Colonic mucosa (tissue), 4 donors: ENCODE results near the gene GALNT18. TPM values are rescaled to one million over a fixed set of nuclear protein-coding genes. Genes with fewer than 3 reads are reported as not detected.

Experiments used
- DNase-seq: peaks from one replicate; pipeline ENCODE4 v3.0.0-alpha.2; 2020
- H3K27ac ChIP-seq: fragments of 200-600 bp; one replicate; pipeline ENCODE4 v1.8.0; 2021
- H3K27me3 ChIP-seq: fragments of 200-600 bp; one replicate; pipeline ENCODE4 v1.8.0; 2021
- H3K36me3 ChIP-seq: fragments of 200-600 bp; one replicate; pipeline ENCODE4 v1.8.0; 2021
- H3K4me1 ChIP-seq: fragments of 200-600 bp; one replicate; pipeline ENCODE4 v1.8.0; 2021; ENCODE audit warnings: mild to moderate bottlenecking
- H3K4me3 ChIP-seq: fragments of 200-600 bp; one replicate; pipeline ENCODE4 v1.8.0; 2021
- H3K9ac ChIP-seq, 2 donors: one replicate each; pipeline ENCODE4 v1.7.0; 2013; ENCODE audit warnings: control low read depth in 2 of 2, low read depth in 2 of 2, low read length in 2 of 2
- H3K9me3 ChIP-seq: fragments of 200-600 bp; one replicate; pipeline ENCODE4 v1.8.0; 2021
- CTCF ChIP-seq: fragments of 200-600 bp; IDR thresholded peaks from one replicate; pipeline ENCODE4 v1.8.0; 2022; ENCODE audit warnings: antibody characterized with exemption, mild to moderate bottlenecking
- intact Hi-C: fragments of 100-400 bp; cut with DNase I; formaldehyde crosslinking; loops from one replicate; pipeline ENCODE4 v1.14.1; 2022
- total RNA-seq, 2 donors: library from RNA; stranded (reverse); fragmentation: NEBNext Ultra II Directional in 1 of 2; extraction: Animal tissue kit (Norgen Biotek cat#: 25700) in 1 of 2; gene quantifications; one replicate each; pipeline ENCODE4 v1.2.1, GENCODE V29; 2021
- donor health status: healthy.
- donor health status: DM: no; HTN: no; CAD: no.
- donor health status: DM: no; HTN: no; CAD: no.

GALNT18 gene
- total RNA-seq, 2 donors from 2014 or later, result 3.6 to 8.3 TPM

- Histone ChIP-seq H3K36me3 (no peaks in the 10 kb centered on the region), H3K27ac (peak overlapping the region; percentile 58), H3K9me3 (no peaks in the 10 kb centered on the region), H3K4me3 (peak overlapping the region; percentile 55), H3K4me1 (no peaks in the 10 kb centered on the region), H3K9ac (peak overlapping the region; percentile 52 to 68), H3K27me3 (no peaks in the 10 kb centered on the region)
- intact Hi-C loops, result no loop called here
- peak; percentile 27 for DNase-seq
- TF ChIP-seq CTCF, result no peak
Observed at GRCh38 chr11:11620921-11621572, 758 bp downstream of the GALNT18 start.

- peak; percentile 85 for DNase-seq
- peak overlapping the region; percentile 52 to 68 for H3K9ac ChIP-seq
- no peak overlapping the region for H3K27ac ChIP-seq
- no peaks in the 10 kb centered on the region for H3K36me3 ChIP-seq
- no peaks in the 10 kb centered on the region for H3K4me1 ChIP-seq
- intact Hi-C loops, result no loop called here
- no peaks in the 10 kb centered on the region for H3K27me3 ChIP-seq
- H3K4me3 ChIP-seq, result peak overlapping the region; percentile 55
- H3K9me3 ChIP-seq, result no peaks in the 10 kb centered on the region
- TF ChIP-seq CTCF, result no peak
Observed at GRCh38 chr11:11620173-11620920, 1.5 kb downstream of the GALNT18 start.

GRCh38 chr11:11618973-11619435, 2.8 kb downstream of the GALNT18 start:
- Histone ChIP-seq H3K4me3 (no peak overlapping the region), H3K27ac (no peak overlapping the region), H3K4me1 (no peaks in the 10 kb centered on the region)

GRCh38 chr11:11615086-11615485, 6.7 kb downstream of the GALNT18 start:
- Histone ChIP-seq H3K9me3 (no peaks in the 10 kb centered on the region), H3K27me3 (no peaks in the 10 kb centered on the region), H3K36me3 (no peaks in the 10 kb centered on the region), H3K4me3 (no peak overlapping the region), H3K9ac (no peak overlapping the region), H3K27ac (no peak overlapping the region), H3K4me1 (no peaks in the 10 kb centered on the region)
- intact Hi-C loops, result no loop called here
- no peak for DNase-seq
- TF ChIP-seq CTCF, result no peak

More at GRCh38 chr11:11618973-11619435, 2.8 kb downstream of the GALNT18 start:
- H3K9ac ChIP-seq, result no peak overlapping the region
- intact Hi-C loops, result no loop called here
- H3K9me3 ChIP-seq, result no peaks in the 10 kb centered on the region
- H3K27me3 ChIP-seq, result no peaks in the 10 kb centered on the region
- H3K36me3 ChIP-seq, result no peaks in the 10 kb centered on the region
- no peak for TF ChIP-seq CTCF
- DNase-seq, result no peak

GRCh38 chr11:11612439-11612838, 9.4 kb downstream of the GALNT18 start:
- DNase-seq, result no peak
- Histone ChIP-seq H3K27me3 (no peaks in the 10 kb centered on the region), H3K27ac (no peak overlapping the region), H3K36me3 (no peaks in the 10 kb centered on the region), H3K9ac (no peak overlapping the region), H3K9me3 (no peaks in the 10 kb centered on the region), H3K4me3 (no peak overlapping the region), H3K4me1 (no peaks in the 10 kb centered on the region)
- intact Hi-C loops, result no loop called here
- TF ChIP-seq CTCF, result no peak
